Esophagus mucosa (tissue), 1 donor: Measurements from ENCODE around the gene CHD9. TPM values are rescaled to one million over a fixed set of nuclear protein-coding genes. Genes with fewer than 3 reads are reported as not detected.
A peak's percentile ranks its signal among the peaks of the same experiment; 100 is the strongest.

Experiments
- ATAC-seq: fragments of 200-7000 bp; cut with Tn5 transposase; one replicate; pipeline ENCODE4 v1.9.1; 2020
- total RNA-seq: library from RNA; stranded (reverse); gene quantifications from one replicate; pipeline ENCODE4 v1.2.4, GENCODE V29; 2023
- donor health status: DM: yes; HTN: yes; CAD: no.

The CHD9 gene
- total RNA-seq, 1 donor from 2014 or later, result 39.3 TPM

DNA sequence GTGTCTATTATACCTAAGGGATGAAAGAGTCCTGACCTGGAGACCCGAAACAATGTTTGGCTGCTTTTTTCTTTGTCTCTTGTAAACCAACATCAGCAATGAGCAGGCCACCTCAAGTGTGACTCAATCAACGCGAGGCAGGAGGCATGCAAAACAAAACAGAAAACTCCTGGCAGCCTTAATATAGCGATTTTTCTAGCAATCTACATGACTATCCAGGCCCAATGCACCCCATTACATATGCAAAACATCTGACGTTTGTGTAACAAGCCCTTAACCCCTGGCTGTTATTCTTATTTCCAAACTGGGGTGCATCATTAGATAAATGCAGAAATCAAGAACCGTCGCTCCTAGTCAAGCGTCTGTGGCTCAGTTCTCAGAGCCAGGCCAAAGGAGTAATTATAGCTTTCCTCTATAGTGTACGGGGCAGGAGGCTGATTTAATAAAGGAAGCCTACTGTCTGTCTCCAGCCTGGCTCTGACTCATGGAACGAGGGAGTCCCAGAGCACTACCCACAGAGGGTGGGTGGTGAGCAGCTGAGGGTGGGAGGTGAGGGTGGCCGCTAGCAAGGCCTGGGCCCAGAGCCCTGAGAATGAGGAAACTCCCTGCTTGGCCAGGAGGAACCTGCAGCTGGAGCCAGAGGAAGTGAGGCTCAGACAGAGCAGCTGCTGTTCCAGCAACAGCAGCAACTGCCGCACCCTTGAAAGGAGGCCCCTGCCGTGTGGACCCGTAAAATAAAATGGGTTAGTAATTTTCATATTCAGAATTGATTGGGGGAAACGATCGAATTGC lies 43.9 kb downstream of the CHD9 start:
- ATAC-seq, result peak; percentile 53

DNA sequence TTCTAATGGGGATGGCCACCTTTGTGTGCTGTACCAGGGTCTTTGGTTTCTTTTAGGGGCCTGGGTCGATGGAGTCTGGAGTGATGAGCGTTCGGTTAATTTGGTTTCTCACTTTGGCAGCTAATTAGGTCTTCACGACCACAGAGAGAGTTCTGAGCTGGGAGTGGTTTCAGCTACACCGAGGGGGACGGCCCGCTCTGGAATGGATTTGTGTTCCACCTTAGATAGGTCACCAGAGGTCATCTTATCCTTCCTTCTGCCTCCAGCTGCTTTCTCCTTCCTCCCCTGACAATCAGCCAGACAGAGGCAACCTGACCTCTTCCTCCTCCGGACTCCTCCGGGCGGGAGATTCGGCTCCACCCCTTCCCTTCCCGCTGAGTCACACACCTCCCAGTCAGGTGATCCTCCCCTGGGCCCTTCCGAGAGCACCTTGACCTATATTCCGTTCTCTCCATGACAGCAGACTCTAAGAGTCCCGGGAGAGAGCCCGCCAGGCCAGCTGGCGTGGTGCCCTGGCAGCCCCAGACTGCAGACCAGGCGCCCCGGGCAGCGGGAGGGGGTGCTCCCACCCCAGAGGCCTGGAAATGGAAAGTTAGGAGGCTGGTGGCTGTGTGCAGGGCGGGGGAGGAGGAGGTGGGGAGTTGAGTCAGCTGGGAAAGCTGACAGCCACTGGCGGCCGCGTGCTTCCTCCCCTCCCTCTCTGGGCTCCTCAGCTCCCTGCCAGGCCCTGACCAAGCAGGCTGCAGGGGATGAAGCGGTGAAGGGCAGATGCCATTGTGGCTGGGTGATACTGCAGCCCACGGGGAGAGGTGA lies 44.7 kb downstream of the CHD9 start:
- ATAC-seq, result peak; percentile 95

DNA sequence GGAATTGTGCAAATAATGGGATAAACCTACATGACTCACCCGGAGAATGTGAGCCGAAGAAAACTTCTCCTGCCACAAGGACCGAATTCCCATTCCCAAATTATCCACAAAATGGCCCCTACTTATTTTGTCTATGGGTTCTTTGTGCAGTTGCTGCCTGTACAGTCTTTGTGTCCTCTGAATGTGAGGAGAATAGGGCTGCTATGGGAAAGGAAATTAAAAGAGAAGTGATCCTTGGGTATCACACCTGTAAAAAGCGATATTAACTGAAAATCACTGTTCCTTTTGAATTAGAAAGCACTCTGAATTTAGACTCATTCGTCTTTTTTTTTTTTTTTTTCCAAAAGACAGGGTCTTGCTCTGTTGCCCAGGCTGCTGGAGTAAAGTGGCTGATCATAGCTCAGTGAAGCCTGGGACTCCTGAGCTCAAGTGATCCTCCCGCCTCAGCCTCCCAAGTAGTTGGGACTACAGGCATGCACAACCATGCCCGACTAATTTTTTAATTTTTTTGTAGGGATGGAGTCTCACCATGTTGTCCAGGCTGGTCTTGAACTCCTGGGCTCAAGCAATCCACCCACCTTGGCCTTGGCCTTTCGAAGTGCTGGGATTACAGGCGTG lies 45.4 kb downstream of the CHD9 start:
- no peak for ATAC-seq

GRCh38 chr16:53100889-53101288 lies 46.1 kb downstream of the CHD9 start:
- no peak for ATAC-seq

DNA sequence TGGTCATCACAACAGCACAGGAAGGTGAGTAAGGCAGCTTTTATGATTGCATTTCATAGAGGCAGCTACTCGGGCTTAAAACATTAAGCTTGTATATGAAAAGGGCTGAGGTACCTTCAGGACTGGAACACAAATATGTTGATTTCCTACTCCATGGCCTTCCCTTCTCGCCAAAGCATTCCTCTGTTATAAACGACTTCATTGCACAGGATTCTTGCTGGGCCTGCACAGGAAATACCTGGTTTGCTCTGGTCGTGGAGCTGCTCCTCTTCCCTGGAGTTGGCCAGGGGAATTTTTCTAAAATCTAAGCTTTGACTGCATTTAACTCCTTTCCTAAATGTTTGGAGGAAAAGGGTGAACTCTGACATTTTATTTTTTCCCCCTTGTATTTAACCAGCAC lies 49.0 kb downstream of the CHD9 start:
- ATAC-seq, result no peak

GRCh38 chr16:53105565-53105964 lies 50.8 kb downstream of the CHD9 start:
- no peak for ATAC-seq

- no peak for ATAC-seq
Observed at GRCh38 chr16:53111078-53111791, 56.4 kb downstream of the CHD9 start.

DNA sequence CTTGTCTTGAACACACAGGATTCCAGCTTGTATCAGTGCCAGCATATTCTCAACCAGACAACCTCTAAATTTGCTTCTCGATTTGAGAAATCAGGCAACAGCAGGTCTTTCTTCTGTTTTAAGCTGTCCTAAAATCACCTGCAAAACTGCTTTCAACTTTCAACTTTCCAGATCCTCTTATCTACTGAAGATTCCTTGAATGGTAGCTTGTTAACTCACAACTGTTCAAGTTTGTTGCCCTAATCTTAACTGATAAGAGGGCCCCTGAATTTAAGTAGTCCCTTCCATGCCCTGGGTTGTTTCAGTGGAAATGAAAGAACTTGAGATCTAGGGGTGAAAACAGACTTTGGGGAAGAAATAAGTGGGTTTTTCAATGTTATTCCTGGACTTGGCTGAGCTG lies 57.2 kb downstream of the CHD9 start:
- ATAC-seq, result no peak

GRCh38 chr16:53115047-53115446 lies 60.3 kb downstream of the CHD9 start:
- ATAC-seq, result no peak

DNA sequence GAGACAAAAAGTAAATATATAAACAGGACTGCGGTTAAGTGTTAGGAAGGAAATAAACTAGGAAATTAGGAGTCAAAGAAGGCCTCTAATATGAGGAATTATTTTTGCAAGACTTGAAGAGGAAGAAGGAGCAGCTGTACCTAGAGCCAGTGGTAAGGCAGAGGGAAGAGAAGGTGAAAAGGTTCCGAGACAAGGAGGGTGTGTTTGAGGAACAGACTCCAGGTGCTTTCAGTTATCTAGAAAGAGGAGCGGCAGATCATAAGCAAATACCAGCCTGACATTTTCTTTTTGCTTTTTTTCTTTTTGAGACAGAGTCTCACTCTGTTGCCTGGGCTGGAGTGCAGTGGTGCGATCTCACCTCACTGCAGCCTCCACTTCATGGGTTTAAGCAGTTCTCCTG lies 61.0 kb downstream of the CHD9 start:
- ATAC-seq, result no peak

- ATAC-seq, result no peak
Observed at GRCh38 chr16:53121043-53121620, 66.3 kb downstream of the CHD9 start.

GRCh38 chr16:53121661-53122060 lies 66.9 kb downstream of the CHD9 start:
- no peak for ATAC-seq

- ATAC-seq, result no peak
Observed at GRCh38 chr16:53123747-53124146, 69.0 kb downstream of the CHD9 start.

DNA sequence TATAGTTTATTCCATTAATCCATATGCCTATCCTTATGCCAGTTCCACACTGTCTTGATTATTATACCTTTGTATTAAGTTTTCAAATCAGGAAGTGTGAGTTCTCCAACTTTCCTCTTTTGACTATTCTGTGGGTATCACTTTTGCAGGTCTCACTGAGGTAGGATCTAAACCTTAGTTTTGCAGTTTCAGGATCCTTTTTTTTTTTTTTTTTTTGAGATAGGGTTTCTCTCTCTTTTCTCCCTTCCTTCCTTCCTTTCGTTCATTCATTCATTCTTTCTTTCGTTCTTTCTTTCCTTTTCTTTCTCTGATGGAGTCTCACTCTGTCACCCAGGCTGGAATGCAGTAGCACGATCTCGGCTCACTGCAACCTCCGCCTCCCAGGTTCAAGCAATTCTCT lies 71.6 kb downstream of the CHD9 start:
- ATAC-seq, result no peak

- ATAC-seq, result no peak
Observed at GRCh38 chr16:53129281-53130158, 74.7 kb downstream of the CHD9 start.

GRCh38 chr16:53130159-53131049 lies 75.6 kb downstream of the CHD9 start:
- ATAC-seq, result peak; percentile 96

- no peak for ATAC-seq
Observed at GRCh38 chr16:53131050-53131362, 76.2 kb downstream of the CHD9 start.

DNA sequence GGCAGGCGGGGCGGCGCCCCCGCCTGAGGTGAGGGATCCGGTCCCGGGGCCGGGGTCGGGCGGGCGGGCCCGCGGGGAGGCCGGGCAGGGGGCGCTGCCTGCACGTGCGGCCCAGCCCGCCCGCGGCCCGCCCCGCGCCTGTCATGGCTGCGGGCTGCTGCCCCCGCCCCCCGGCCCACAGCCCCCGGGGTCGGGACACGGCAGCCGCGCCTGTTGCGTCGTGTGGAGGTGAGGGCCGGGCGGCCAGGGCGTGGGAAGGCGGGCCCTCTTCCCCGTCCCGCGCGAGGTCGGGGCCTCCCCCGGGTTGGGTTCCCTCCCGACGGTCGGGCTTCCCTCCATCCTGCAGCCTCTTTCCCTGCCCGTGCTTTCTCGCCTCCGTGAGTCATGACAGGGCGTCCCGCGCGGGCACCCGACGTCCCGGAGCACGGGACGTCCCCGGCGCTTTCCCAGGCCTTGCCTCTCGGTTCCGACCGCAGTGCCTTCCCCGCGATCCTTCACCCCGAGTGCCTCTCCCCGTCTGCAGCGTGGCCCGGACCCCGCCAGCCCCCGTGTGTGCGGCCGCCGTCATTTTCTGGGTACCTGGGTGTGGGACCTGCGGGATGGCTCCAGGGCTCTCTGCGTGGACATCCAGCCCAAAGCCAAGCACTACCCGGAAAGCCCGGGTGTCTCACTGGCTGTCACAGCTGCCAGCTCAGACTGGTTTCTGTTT lies 76.7 kb downstream of the CHD9 start:
- ATAC-seq, result peak; percentile 54

- no peak for ATAC-seq
Observed at GRCh38 chr16:53132406-53132805, 77.6 kb downstream of the CHD9 start.

GRCh38 chr16:53135329-53135728 lies 80.5 kb downstream of the CHD9 start:
- no peak for ATAC-seq
